A204.1 (cell line): Measurements from ENCODE around the gene PHF21A.
"Not testable (repeated sequence)": the region's sequence is repeated elsewhere in the genome, so short reads cannot be mapped to it uniquely, and the experiment has no call there.

Experiments
- FAIRE-seq: peaks from 2 replicates; lab custom pipeline; 2012; peaks lifted over from hg19 to GRCh38; lab: Jason Lieb, UNC

The PHF21A gene

DNA sequence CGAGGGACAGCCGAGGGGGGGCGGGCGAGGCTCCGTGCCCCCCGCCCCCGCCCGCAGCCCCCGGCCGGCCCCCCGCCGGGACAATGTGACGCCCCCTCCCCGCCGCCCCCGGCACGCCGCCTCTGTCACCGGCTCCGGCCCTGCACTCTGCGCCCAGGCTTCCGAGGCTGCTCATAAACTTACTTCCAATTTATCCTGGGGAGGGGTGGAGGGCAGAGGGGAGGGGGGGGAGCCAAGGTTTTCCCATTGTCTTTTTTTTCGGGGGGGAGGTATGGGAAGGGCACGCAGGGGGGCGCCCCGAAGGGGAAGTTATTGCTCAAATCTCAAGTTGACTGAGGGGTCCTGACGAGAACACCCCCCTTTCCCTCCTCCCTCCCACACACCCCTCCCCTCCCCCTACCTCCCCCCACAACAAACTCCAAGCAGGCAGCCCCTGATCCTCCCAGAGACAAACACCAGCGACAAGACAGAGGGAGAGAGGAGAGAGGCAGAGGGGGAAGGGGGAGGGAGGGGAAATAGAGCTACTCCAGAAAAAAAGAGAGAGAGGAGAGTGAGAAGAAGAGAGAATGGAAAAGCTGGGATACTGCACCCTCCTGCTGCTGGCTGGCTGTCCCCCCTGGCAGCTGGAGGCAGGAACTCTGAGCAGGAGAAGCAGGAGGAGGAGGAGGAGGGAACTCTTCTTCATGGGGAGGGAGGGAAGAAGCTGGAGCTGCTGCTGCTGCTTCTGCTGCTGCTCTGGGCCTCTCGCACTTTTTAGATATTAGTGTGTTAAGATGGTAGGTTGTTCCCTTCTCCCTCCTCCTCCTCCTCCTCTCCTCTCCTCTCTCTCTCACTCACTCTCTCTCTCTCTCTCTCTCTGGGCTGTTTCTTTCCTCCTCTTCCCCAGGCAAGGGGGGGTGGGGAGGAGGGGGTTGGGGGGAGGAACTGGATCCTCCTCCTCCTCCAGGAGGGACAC lies 631 bp downstream of the PHF21A start:
- FAIRE-seq: no peak

DNA sequence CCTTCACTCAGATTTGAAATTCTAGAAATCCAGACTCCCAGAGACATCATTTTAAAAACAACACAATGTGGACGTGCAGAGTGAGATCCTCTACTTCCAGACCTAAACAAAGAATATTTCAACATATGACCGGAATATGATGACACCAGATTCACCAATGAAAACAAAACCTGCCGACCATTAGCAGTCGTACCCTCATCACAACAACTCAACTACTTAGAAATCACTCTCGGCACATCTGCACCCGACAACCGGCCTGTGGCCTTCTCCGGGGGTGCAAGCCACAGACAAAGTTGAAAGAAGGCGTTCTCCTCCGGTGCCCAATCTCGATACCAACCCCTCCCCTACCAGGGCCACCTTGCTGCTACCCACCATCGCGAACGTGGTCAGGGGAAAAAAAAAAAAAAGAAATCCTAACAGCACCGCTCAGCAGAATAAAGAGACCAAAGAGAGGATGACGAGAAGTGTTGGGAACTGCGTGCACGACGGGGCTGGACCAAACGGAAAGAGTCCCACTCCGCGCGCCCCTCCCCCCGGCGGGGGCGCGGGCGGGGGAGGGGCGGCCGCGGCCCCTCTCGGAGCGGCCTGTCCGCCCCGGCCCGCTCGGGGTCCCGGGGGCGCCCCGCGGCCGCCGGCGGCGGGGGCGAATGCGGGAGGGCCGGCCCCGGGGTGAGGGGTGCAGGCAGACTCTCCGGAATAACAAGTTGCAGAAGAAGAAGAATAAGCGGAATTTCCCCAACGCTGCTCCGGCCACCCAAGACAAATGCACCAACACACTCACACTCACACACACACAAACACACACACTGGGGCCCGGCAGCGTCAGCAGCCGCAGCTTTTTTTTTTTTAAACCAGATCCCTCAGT lies 1.7 kb downstream of the PHF21A start:
- FAIRE-seq: no peak

DNA sequence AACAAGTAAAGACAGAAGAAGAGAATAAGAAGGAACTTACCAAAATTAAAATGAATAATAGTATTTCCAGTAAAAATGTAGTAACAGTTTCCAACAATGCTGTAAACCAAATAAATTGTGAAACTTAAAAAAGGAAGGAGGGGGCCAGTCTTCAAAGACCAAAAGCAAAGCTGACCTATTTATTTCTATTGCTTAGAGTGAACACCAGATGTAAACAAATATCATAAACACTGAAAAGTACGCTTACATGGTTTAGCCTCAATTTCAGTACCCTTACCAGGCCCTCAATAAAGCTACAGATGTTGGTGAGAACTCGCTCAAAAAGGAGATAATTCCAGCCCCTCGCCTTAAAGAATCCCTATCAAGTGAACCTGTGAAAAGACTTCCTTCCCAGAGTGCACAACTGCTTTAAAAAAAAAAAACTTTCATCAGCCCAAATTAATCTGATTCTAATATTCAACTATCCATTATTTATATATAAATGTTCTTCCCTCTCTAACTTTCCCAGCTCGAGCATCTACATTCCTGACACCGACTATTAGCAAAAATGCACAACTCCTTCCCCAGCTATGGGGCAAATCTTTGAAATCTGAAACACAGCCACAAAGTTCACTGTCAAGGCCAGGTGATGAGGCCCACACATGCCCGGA lies 2.4 kb downstream of the PHF21A start:
- no peak for FAIRE-seq

DNA sequence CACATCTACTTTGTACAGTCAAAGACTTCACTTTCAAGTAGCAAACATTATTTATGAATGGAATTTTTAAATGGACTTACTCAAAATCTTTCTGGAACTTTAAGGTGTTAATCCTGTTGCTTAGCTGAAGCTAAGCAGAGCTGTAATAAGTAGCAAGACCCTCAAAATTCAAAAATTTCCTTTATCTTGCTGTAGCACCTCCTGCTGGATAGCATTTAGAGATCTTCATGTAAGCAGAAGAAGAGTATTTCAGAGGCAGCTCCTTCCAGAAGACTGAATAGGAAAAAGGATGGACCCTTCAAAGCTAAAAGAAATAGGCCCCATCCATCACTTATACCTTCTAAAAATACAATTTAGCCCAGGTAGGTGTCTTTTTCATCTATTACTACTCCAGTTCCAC lies 3.4 kb downstream of the PHF21A start:
- FAIRE-seq: no peak

DNA sequence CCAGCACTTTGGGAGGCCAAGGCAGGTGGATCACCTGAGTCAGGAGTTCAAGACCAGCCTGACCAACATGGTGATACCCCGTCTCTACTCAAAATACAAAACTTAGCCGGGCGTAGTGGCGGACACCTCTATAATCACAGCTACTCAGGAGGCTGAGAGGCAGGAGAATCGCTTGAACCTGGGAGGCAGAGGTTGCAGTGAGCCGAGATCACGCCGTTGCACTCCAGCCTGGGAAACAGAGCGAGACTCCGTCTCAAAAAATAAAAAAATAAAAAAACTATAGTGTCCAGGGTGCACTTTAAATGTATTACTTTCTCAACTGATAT lies 4.6 kb downstream of the PHF21A start:
- not testable (repeated sequence) for FAIRE-seq

DNA sequence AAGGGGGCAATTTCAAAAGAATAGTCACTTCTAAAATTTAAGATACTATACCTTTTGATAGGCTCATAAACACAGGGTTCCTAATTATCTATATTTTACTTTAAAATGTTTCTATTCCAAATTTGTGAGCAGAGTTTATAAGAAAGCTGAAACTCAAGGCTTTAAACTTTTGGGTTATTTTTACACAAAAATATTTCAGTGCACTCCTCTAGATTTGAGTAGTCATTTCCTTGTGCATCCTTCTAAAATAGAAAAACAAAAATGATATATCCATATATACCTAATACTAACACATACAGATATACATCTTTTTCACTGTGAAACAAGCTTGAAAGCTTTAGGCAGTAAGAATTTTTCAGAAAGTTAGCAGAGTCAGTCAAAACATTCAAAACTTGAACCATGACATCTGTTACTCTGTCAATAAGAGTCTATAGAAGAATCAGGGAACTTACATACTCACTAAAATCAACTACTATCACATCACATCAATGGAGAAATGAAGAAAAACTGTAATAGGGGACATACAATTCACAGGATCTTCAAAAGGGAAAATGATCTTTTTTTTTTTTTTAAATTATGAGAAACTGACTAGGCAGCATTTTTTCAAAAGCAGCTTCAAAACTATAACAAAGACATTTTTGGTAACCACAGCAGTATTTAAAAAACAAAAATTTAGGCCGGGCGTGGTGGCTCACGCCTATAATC lies 5.1 kb downstream of the PHF21A start:
- FAIRE-seq: no peak

DNA sequence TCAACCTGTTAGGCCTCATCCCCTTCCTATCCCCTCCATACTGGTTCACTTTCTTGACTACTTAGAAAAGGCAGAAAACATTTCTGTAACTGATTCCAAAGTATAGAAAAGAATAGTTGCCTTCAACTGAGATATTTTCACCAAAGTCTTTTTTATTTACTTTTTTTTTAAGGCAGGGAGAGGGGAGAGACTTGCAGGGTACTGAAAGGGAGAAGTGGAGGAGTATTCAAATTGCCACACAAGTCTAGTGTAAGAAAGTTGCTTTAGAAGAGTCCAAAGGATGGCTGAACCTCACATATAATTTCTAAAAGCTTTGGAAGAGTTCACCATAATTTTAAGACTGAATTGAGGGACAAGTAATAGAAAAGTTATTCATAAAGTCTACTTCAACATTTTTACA lies 6.3 kb downstream of the PHF21A start:
- FAIRE-seq: no peak

DNA sequence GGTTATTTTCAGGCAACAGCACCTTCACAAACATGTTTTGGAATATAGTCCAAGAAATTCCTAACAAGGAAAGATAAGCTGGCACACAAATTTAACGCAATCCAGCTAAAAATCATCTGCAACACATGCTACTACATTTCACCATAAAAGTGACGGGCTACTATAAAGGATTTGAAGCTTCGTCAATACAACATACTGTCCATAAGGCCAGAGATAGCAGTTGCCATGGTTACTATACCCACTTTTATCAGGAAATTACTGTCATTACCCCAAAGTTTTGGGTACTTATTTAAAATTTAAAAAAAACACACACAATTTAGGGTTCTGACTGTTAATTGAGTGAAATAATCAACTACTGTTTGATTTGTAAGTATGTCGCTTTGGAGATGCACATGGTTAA lies 6.9 kb downstream of the PHF21A start:
- FAIRE-seq: no peak

DNA sequence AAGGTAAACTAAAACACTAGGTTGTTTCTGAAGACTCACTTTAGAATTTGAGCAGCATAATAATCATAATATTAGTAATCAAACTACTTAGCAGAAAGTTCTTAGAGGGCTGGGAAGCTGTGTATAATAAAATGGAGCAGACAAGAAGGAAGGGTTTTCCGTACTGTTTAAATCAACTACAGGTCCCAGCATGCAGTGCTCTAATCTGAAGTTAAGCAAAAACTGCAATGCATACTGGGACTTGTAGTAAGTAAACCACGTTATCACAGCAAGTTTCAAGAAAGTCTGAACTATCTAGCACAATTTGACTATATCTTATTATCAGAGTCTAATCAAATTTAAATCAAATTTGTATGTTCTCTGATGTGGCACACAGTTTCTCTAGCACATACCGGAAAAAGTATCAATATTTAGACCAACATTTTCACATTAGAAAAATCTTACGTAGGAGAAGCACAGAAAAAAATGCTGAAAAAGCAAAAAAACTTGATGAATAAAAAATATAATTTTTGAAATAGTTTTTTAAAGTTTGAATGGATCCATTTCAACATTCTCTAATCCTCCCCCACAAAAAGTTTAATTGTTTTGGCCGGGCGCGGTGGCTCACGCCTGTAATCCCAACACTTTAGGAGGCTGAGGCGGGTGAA lies 8.2 kb downstream of the PHF21A start:
- peak; percentile 88 for FAIRE-seq

DNA sequence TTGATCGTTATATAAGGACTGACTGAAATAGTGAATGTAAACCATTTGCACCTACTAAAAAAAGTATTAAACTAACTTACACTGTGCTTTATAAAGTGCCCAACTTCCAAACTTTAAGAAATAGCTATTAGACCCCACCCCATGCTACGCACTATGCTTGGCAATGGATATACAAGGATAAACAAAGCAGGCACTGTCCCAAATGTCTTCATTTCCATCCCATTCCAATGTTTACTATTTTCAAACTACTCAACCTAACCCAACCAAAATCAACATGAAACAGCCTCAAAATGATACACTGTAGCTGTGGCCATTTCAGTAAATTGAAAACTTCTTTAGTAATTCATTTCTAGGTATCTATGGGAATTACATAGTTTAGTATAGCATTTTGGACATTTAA lies 12.5 kb downstream of the PHF21A start:
- no peak for FAIRE-seq

DNA sequence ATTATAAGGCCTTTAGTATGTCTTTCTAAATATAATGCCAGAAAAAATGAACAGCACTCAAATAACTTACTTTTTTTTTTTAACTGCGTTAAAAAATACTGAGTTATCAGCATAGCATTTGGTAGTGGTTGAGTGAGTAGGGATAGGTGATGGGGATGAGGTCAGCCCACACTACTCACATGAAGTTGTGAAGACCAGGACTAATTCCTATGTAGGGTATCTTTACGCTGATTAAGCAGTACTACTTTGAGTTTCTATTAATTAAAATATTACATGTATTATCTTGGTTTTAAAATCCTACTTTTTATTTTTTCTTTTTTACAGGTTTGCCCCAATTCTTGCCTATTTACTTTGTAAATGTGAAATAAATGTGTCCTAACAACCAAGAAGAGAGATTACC lies 13.5 kb downstream of the PHF21A start:
- no peak for FAIRE-seq

DNA sequence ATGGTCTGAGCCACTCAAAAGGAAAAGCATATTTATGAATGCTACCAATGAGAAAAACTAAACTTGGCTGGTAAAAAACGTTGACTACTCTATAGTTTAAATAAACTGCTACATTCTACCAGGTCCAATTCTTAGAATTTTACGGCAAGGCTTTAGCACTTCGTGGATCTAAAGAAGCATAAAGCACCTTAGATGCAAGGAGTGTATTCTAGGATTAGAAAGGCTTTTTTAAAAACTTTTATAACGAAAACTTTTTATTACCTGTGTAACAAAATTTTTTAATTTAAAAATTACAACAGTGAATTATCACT lies 13.9 kb downstream of the PHF21A start:
- no peak for FAIRE-seq

DNA sequence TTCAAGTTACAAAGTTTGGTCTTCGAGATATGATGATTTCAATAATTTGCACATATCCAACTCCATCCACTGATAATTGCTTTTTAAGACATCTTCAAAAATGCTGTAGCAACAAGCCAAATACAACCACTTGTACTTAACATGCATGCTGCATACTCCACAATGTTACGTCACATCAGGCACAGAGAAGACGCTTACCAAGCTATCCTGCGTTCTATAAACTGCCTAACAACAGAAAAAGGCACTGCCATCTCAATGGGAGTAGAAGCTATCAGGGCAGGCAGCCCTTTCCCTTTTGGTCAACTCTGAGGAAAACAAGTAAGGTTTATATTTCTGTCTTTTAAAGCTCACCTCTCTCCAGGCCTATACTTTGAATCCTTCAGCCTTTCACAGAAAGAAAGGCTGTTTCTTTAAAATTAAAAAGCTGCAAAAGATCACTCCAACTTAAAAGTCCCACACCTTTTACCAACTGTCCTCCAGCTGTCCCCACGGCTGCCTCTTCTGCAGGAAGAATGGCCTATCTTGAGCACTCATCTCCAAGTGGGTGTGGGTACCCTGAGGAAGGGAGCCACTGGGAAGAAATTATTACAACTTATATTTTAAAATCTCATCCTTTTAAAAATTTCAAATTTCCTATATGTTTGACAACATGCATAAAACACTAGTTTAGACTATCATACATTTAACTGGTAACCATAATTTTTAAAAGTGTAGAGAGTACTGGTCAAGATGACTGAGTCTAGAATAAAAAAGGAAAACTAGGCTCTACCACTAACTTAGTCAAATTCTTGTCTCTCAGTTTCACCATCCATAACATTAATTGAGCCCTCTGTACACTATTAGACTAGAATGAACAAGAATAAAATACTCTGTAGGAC lies 14.5 kb downstream of the PHF21A start:
- FAIRE-seq: no peak

DNA sequence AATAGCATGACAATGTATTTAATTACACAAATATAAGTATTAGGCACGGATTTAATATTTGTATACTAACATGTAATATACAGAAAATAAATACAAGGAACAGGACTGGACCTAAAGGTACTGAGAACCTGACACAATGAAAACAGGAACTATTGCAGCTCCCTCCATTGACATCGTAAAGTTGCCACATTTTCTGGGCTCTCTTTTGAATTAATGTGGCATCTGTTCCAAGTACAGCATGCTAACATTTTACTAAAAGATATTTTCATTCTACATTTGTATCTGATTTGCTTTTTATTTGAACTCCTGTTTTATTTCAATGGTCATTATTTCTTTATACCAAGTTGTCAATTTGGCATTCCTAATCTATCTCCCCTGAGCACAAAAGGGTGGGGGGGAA lies 15.3 kb downstream of the PHF21A start:
- FAIRE-seq: no peak

DNA sequence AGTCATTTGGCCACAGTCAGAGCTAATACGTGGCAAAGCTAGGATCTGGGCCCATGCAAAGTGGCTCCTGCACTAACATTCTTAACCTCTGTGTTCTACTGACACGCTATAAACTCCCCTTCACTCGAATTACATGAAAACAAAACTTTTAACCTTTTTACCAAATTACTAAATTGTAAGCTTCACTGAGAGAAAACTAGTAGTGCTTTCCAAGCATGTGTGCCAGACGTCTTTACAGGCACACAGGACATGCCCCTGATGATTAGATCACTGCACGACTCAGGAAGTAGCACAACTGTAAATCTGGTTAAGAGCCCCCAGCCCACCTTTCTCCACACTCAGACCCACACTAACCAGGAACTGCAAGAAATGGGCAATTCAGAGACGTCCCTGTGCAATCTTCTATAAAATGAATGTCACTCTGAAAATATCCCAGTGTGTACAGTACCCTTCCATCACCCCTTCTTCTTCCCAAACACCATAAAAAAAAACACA lies 16.1 kb downstream of the PHF21A start:
- no peak for FAIRE-seq

DNA sequence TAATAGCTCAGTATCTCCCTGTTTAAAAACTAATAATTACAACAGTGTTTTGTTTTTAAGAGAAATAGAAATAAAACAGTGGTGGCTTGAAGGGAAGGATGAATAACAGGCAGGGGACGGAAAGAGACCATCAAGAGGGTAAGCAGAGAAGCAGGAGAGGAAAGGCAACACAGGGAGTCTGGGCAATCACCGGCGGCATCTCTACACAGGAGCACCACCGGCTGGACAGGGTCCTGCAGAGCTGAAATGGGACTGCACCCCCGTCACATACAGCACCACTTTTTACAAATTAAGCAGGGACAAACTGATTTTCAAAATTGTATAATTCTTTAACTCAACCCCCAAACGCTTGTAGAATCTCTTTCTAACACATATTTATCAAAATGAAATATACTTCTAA lies 18.4 kb downstream of the PHF21A start:
- no peak for FAIRE-seq

DNA sequence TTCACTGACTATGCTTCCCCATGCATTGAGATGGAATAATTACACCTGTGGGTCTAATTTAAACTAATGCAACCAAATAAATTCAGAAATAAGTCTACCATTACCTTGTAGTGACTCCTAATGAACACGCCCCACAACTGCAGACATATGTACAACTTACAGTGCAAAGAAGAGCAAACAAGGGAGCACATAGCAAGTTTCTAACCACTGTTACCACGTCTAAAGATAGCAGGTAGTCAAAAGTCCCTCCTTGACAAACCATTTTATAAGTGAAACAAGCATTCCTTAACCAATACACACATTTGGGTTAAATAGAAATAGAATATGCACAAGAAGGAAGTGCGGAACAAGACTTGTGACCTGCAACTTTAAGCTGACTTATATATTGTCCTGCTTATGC lies 20.6 kb downstream of the PHF21A start:
- no peak for FAIRE-seq

DNA sequence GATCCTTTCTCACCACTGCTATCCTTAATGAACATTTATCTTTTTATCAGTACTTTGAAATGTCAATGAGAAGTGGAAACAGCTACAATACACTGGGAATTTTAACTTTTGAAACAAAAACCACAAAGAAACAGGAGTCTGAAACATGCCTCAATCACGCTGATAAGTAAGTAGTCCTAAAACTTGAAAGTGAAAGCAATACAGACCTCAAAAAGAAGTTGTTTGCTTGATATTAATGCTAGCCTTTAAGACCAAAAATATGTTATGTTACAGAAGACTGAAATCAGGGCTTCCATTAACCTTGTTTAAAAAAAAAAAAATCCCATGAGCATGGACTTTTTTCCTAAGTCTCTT lies 21.3 kb downstream of the PHF21A start:
- FAIRE-seq: peak; percentile 49

DNA sequence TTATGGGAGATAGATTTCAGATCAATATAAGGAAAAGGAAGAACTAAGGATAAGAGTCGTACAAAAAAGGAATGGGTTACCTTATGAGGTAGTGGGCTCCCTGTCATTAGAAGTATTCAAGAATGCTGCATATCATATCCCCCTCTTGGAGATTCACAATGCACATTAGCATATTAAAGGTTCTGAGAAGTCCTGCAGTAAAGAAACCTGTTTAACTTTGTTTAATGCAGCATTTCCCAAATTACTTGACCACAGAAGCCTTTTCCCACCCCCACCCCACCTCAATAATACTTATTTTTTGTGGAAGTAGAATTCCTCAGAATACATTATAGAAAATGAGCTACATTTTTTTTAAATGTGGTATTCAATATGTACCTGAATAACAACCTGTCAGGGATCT lies 30.9 kb downstream of the PHF21A start:
- FAIRE-seq: no peak

DNA sequence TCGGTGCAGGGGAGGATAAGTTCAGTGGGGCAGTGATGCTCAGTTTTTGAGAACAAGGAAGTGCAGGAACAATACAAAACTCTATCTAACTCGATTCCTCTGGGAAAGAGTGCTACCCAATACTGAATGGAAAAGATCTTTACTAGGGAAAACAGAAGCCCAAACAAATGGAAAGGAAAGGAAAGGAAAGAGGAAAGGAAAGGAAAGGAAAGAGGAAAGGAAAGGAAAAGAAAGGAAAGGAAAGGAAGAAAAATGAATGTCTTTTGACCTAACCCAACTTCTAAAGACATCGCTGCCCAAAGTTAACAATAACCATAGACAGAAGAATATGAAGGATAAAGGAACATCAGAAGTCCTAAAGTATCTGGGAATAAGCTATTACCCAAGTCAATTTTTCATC lies 41.6 kb downstream of the PHF21A start:
- no peak for FAIRE-seq

DNA sequence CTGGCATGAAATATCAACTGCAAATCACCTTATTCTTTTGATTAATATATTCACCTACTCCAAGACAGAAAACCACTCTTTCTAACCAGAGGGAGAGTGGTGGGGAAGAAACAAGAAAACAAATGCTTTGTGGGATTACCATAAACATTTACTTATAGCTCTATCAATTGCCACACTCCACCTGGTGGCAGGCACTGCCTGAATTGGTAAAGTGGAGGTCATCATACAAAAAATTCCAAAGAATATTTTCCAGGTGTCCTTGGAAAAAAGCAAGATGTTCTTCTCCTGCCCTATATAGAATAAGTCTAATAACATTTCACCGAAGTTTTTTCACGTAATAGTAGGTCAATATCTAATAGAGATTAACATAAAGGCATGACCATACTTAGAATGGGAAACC lies 45.3 kb downstream of the PHF21A start:
- no peak for FAIRE-seq
